22Rv1 (cell line): ENCODE data around the gene GAS2L2.

Experiments
- CTCF ChIP-seq: fragments of 450-650 bp; IDR thresholded peaks from 2 replicates; pipeline ENCODE4 v1.5.1; 2017; ENCODE audit warnings: mild to moderate bottlenecking
- ZFX ChIP-seq: fragments of 450-650 bp; IDR thresholded peaks from 2 replicates; pipeline ENCODE4 v1.6.1; 2017; ENCODE audit warnings: antibody characterized with exemption, borderline replicate concordance

- TF ChIP-seq CTCF (no peak), ZFX (no peak)
These were observed 35.7 kb upstream of the GAS2L2 start for GRCh38 chr17:35788477-35789368.
